A549 (cell line): ENCODE results near the gene ATP11A. TPM values are rescaled to one million over a fixed set of nuclear protein-coding genes. Genes with fewer than 3 reads are reported as not detected.

Experiments
- ATAC-seq, 2 experiments: fragments of 200-7000 bp in 1 of 2; fragments of >200 bp in 1 of 2; cut with Nextera tagmentation in 1 of 2; cut with Tn5 transposase in 1 of 2; 3 replicates each; pipeline versions ENCODE4 v1.8.0 to v1.9.1; 2018 to 2020; ENCODE audit warnings: mild to moderate bottlenecking in 1 of 2, moderate library complexity in 1 of 2
- CTCF ChIA-PET: fragments of 300-600 bp; sonication (Branson Sonifier 250); formaldehyde crosslinking; extraction: SDS; loops from one replicate; lab custom pipeline; 2021; ENCODE audit warnings: antibody characterized with exemption, inconsistent platforms; lab: Yijun Ruan, JAX
- POLR2A ChIA-PET: fragments of 350-600 bp; formaldehyde crosslinking; extraction: SDS; loops from one replicate; lab custom pipeline; 2021; ENCODE audit warnings: antibody characterized with exemption, inconsistent platforms; lab: Yijun Ruan, JAX
- DNase-seq, 2 experiments: peaks; one replicate each; pipeline versions ENCODE4 v3.0.0 to v3.0.0-alpha.2; 2011 to 2016; ENCODE audit warnings: low read depth in 1 of 2, low spot score in 1 of 2
- FAIRE-seq: peaks from 2 replicates; lab custom pipeline; 2011; peaks lifted over from hg19 to GRCh38; lab: Jason Lieb, UNC
- H3K27ac ChIP-seq, 2 experiments: fragments of >200 bp; sonication (Bioruptor Twin); formaldehyde crosslinking; 3 replicates each; pipeline ENCODE4 v1.5.1; 2016 to 2017
- H3K4me1 ChIP-seq: fragments of >200 bp; sonication (Bioruptor Twin); formaldehyde crosslinking; 3 replicates; pipeline ENCODE4 v1.6.1; 2016
- H3K4me2 ChIP-seq: fragments of >200 bp; sonication (Bioruptor Twin); formaldehyde crosslinking; 3 replicates; pipeline ENCODE4 v1.6.1; 2016
- H3K4me3 ChIP-seq: fragments of >200 bp; sonication (Bioruptor Twin); formaldehyde crosslinking; 3 replicates; pipeline ENCODE4 v1.5.1; 2016
- H3K9me3 ChIP-seq: fragments of >200 bp; sonication (Bioruptor Twin); formaldehyde crosslinking; 3 replicates; pipeline ENCODE4 v1.6.1; 2016
- BHLHE40 ChIP-seq: IDR thresholded peaks from 2 replicates; pipeline ENCODE4 v1.6.1; 2012; ENCODE audit warnings: low read depth, low read length, inconsistent platforms
- CBX2 ChIP-seq: fragments of 200-600 bp; sonication (generic); IDR thresholded peaks from 2 replicates; pipeline ENCODE4 v1.6.1; 2016; ENCODE audit warnings: low read depth, mild to moderate bottlenecking, borderline replicate concordance
- CEBPB ChIP-seq, 2 experiments: fragments of >200 bp in 1 of 2; sonication (Bioruptor Twin) in 1 of 2; formaldehyde crosslinking in 1 of 2; IDR thresholded peaks; 2 replicates each; pipeline ENCODE4 v1.6.1; 2012 to 2016
- CHD2 ChIP-seq: fragments of 150-350 bp; IDR thresholded peaks from 2 replicates; pipeline ENCODE4 v1.6.1; 2014; ENCODE audit warnings: low read length; ENCODE audit not compliant: partially characterized antibody
- E2F6 ChIP-seq: IDR thresholded peaks from 2 replicates; pipeline ENCODE4 v1.6.1; 2012; ENCODE audit warnings: low read depth, borderline replicate concordance
- EP300 ChIP-seq, 2 experiments: fragments of >200 bp; sonication (Bioruptor Twin); formaldehyde crosslinking; IDR thresholded peaks; 2 replicates in 1 of 2; 3 replicates in 1 of 2; pipeline ENCODE4 v1.6.1; 2016 to 2017
- ESRRA ChIP-seq: fragments of 150-350 bp; IDR thresholded peaks from 2 replicates; pipeline ENCODE4 v1.6.1; 2014; ENCODE audit warnings: mild to moderate bottlenecking, low read length, borderline replicate concordance
- FOSB ChIP-seq: fragments of 250-450 bp; sonication (Bioruptor Pico); IDR thresholded peaks from 2 replicates; pipeline ENCODE4 v1.5.0; 2020; ENCODE audit warnings: mild to moderate bottlenecking, moderate library complexity
- FOSL2 ChIP-seq, 2 experiments: fragments of 450-650 bp in 1 of 2; fragments of >200 bp in 1 of 2; sonication (Bioruptor Twin) in 1 of 2; formaldehyde crosslinking; IDR thresholded peaks; 2 replicates each; pipeline versions ENCODE4 v1.5.0 to v1.6.1; 2016 to 2020; ENCODE audit warnings: mild to moderate bottlenecking in 1 of 2, moderate library complexity in 1 of 2
- HDAC2 ChIP-seq: fragments of 200-600 bp; sonication (generic); IDR thresholded peaks from 2 replicates; pipeline ENCODE4 v1.6.1; 2016
- HEYL ChIP-seq: fragments of 250-450 bp; sonication (Bioruptor Pico); IDR thresholded peaks from 2 replicates; pipeline ENCODE4 v1.8.0; 2021; ENCODE audit warnings: mild to moderate bottlenecking, moderate library complexity
- HOXB5 ChIP-seq: fragments of 250-450 bp; sonication (Bioruptor Pico); IDR thresholded peaks from 2 replicates; pipeline ENCODE4 v1.5.0; 2020; ENCODE audit warnings: mild to moderate bottlenecking, moderate library complexity
- JUN ChIP-seq, 2 experiments: fragments of >200 bp; sonication (Bioruptor Twin); formaldehyde crosslinking; IDR thresholded peaks; 2 replicates in 1 of 2; 3 replicates in 1 of 2; pipeline ENCODE4 v1.6.1; 2016 to 2017
- JUNB ChIP-seq: fragments of >200 bp; sonication (Bioruptor Twin); formaldehyde crosslinking; IDR thresholded peaks from 2 replicates; pipeline ENCODE4 v1.6.1; 2016
- KDM5A ChIP-seq: fragments of 200-600 bp; sonication (generic); IDR thresholded peaks from 2 replicates; pipeline ENCODE4 v1.6.1; 2016; ENCODE audit warnings: antibody characterized with exemption, mild to moderate bottlenecking
- MAX ChIP-seq: IDR thresholded peaks from 2 replicates; pipeline ENCODE4 v1.6.1; 2012
- MYC ChIP-seq: IDR thresholded peaks from 2 replicates; pipeline ENCODE4 v1.6.1; 2012; ENCODE audit warnings: mild to moderate bottlenecking, inconsistent platforms, low read length, improper control_type of control experiment, borderline replicate concordance
- NFE2L2 ChIP-seq: fragments of 150-350 bp; conservative IDR thresholded peaks from 2 replicates; pipeline ENCODE4 v1.6.1; 2014; ENCODE audit warnings: low read length
- PBX3 ChIP-seq: IDR thresholded peaks from 2 replicates; pipeline ENCODE4 v1.6.1; 2012
- RAD21 ChIP-seq, 2 experiments: fragments of >200 bp in 1 of 2; sonication (Bioruptor Twin) in 1 of 2; formaldehyde crosslinking in 1 of 2; IDR thresholded peaks in 1 of 2; conservative IDR thresholded peaks in 1 of 2; 2 replicates in 1 of 2; 3 replicates in 1 of 2; pipeline ENCODE4 v1.6.1; 2012 to 2018; ENCODE audit warnings: inconsistent platforms in 1 of 2
- RNF2 ChIP-seq: fragments of 200-600 bp; sonication (generic); IDR thresholded peaks from 2 replicates; pipeline ENCODE4 v1.6.1; 2016; ENCODE audit warnings: low read depth, mild to moderate bottlenecking, antibody characterized with exemption, moderate library complexity, borderline replicate concordance
- SMC3 ChIP-seq: fragments of >200 bp; sonication (Bioruptor Twin); formaldehyde crosslinking; IDR thresholded peaks from 3 replicates; pipeline ENCODE4 v1.6.1; 2018; ENCODE audit warnings: inconsistent platforms
- SREBF2 ChIP-seq: fragments of 450-650 bp; IDR thresholded peaks from 2 replicates; pipeline ENCODE4 v1.6.1; 2014; ENCODE audit warnings: mild to moderate bottlenecking, moderate library complexity
- USF2 ChIP-seq: fragments of 450-650 bp; IDR thresholded peaks from 2 replicates; pipeline ENCODE4 v1.6.1; 2014; ENCODE audit warnings: antibody characterized with exemption
- ZC3H11A ChIP-seq: fragments of 450-650 bp; IDR thresholded peaks from 2 replicates; pipeline ENCODE4 v1.6.1; 2014; ENCODE audit warnings: antibody characterized with exemption, mild to moderate bottlenecking
- ZFP36 ChIP-seq: fragments of 450-650 bp; IDR thresholded peaks from 2 replicates; pipeline ENCODE4 v1.6.1; 2014; ENCODE audit warnings: borderline replicate concordance; ENCODE audit not compliant: partially characterized antibody
- ZNF302 ChIP-seq: fragments of 250-450 bp; sonication (Bioruptor Pico); IDR thresholded peaks from 2 replicates; pipeline ENCODE4 v1.9.0; 2021; ENCODE audit warnings: inconsistent platforms, mild to moderate bottlenecking, moderate library complexity
- ZSCAN20 ChIP-seq: fragments of 250-450 bp; sonication (Bioruptor Pico); IDR thresholded peaks from 2 replicates; pipeline ENCODE4 v1.8.0; 2022; ENCODE audit warnings: mild to moderate bottlenecking, moderate library complexity
- WGBS: methylation state at CpG from one replicate; pipeline ENCODE4 v1.1.6; 2017; ENCODE audit errors: missing lambda C conversion rate; 5-methylcytosine and 5-hydroxymethylcytosine counted together
- polyA plus RNA-seq, 4 experiments: library from polyadenylated mRNA; depleted of rRNA in 3 of 4; stranded (reverse); fragments of >200 nt; fragmentation: RNase III in 1 of 4; extraction: RNeasy Plus Mini Kit Qiagen cat#74134 plus additional on column Dnase treatment in 1 of 4; gene quantifications; 2 replicates in 3 of 4; 3 replicates in 1 of 4; pipeline ENCODE4 v1.2.3, GENCODE V29; 2011 to 2017

Gene ATP11A
- polyA plus RNA-seq, 2 of the 4 experiments (the other 2 are of a cell fraction) = 4.1 to 8.0 TPM

GRCh38 chr13:112729408-112729807, 39.6 kb downstream of the ATP11A start:
- Histone ChIP-seq H3K4me3 (no peak overlapping the region), H3K4me1 (peaks cover 16% of the 10 kb centered on the region), H3K4me2 (no peak overlapping the region), H3K9me3 (no peaks in the 10 kb centered on the region), H3K27ac (no peak overlapping the region)
- no peak for ATAC-seq
- CTCF ChIA-PET = no interaction called here
- POLR2A ChIA-PET = no interaction called here
- no peak for FAIRE-seq
- TF ChIP-seq HDAC2 (no peak), ZNF302 (CRISPR knock-in tag) (no peak), SREBF2 (no peak)
- no peak for DNase-seq
- 92% methylated on average over 17 of the region's 22 CpGs for WGBS

- H3K9me3 ChIP-seq = no peaks in the 10 kb centered on the region
- peaks cover 8% of the 10 kb centered on the region for H3K4me1 ChIP-seq
- no peak overlapping the region for H3K4me3 ChIP-seq
- 87% methylated on average over 14 of the region's 21 CpGs for WGBS
- no peak for DNase-seq
- TF ChIP-seq CBX2 (no peak), BHLHE40 (no peak), FOSB (CRISPR knock-in tag) (no peak), ZSCAN20 (CRISPR knock-in tag) (no peak), CHD2 (no peak), ESRRA (no peak), CEBPB (IDR thresholded peaks at IDR 0.05) (no peak), JUNB (no peak), SMC3 (no peak), ZNF302 (CRISPR knock-in tag) (no peak)
- TF ChIP-seq, all 56 proteins: peak for 0
- Histone ChIP-seq H3K4me2 (no peak overlapping the region), H3K27ac (no peak overlapping the region)
- ATAC-seq = no peak
- no peak for FAIRE-seq
- ChIA-PET CTCF (no interaction called here), POLR2A (no interaction called here)
Observed at GRCh38 chr13:112730157-112730671, 40.4 kb downstream of the ATP11A start.

- WGBS = 82% methylated on average over 13 of the region's 20 CpGs
- CTCF ChIA-PET = no interaction called here
- no peak for FAIRE-seq
- POLR2A ChIA-PET = no interaction called here
- TF ChIP-seq BHLHE40 (no peak), RAD21 (conservative IDR thresholded peaks at IDR 0.05 in 1 of 2, IDR thresholded peaks at IDR 0.05 in 1 of 2) (no peak), KDM5A (no peak), MAX (no peak), FOSL2 (IDR thresholded peaks at IDR 0.05) (no peak), FOSL2 (CRISPR knock-in tag; IDR thresholded peaks at IDR 0.05) (no peak), CHD2 (no peak), CEBPB (IDR thresholded peaks at IDR 0.05) (no peak), FOSB (CRISPR knock-in tag) (no peak), PBX3 (no peak), ZFP36 (no peak), NFE2L2 (no peak), HOXB5 (CRISPR knock-in tag) (no peak), MYC (no peak), ZC3H11A (no peak), JUN (IDR thresholded peaks at IDR 0.05) (no peak), HEYL (CRISPR knock-in tag) (no peak), E2F6 (no peak), RNF2 (no peak), EP300 (IDR thresholded peaks at IDR 0.05) (no peak), USF2 (no peak)
- Histone ChIP-seq H3K4me2 (no peak overlapping the region), H3K4me1 (no peaks in the 10 kb centered on the region), H3K4me3 (no peak overlapping the region), H3K9me3 (no peaks in the 10 kb centered on the region), H3K27ac (no peak overlapping the region)
- DNase-seq = no peak
- ATAC-seq = no peak
Observed at GRCh38 chr13:112731667-112732616, 42.1 kb downstream of the ATP11A start.
